Measurements from ENCODE around the gene CEP55. TPM values are rescaled to one million over a fixed set of nuclear protein-coding genes. Genes with fewer than 3 reads are reported as not detected.

CEP55 gene
- total and polyA plus RNA-seq, 10 of the 15 experiments (the other 5 are each of a cell fraction or from before 2014, with no cell fraction given): 14.6 to 83.6 (median 52.0) TPM

DNA sequence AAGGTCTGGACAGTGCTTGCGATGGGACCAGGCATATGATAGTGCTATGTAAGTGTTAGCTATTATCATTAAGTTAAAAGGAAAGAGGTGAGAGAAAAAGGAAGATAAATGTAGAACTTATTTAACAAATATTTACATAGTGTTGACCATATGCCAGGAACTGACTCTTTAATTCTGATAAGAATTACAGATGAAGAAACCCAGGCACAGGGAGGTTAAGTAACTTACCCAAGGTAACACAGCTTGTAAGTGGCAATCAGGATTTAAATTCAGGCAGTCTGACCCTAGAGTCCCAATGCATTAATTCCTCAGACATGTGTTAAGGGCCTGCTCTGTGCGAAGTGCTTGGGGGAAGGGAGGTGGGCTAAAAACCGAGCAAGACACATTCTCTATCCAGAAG, 81.2 kb downstream of the CEP55 start:
- H3K27ac ChIP-seq (ENCODE audit: control insufficient read depth, insufficient read depth): no peak overlapping the region
- no peaks in the 10 kb centered on the region for H3K36me3 ChIP-seq (ENCODE audit: control insufficient read depth in 2 of 2, insufficient read depth in 2 of 2, low read length in 1 of 2)
- H3K27me3 ChIP-seq (replicated peaks in 1 of 2; ENCODE audit: control insufficient read depth in 2 of 2, insufficient read depth in 2 of 2, low read length in 1 of 2): no peaks in the 10 kb centered on the region
- no TSS peak for BruUV-seq (replicated peaks)
- no peaks in the 10 kb centered on the region; the same call in 2 of the 3 replicates for H3K9me3 ChIP-seq (replicated peaks; ENCODE audit: control insufficient read depth, insufficient read depth, low read length)
- TF ChIP-seq MTA2 (IDR thresholded peaks at IDR 0.05; ENCODE audit: low read depth): no peak
- no peak for TF ChIP-seq ETV6 (conservative IDR thresholded peaks at IDR 0.05 in 1 of 2, IDR thresholded peaks at IDR 0.05 in 1 of 2; ENCODE audit: borderline replicate concordance in 1 of 2, low read depth in 1 of 2)
- TF ChIP-seq SMC3 (IDR thresholded peaks at IDR 0.05; ENCODE audit: borderline replicate concordance, low read length): no peak
- TF ChIP-seq TCF12 (IDR thresholded peaks at IDR 0.05; ENCODE audit: low read depth, low read length): no peak
- TF ChIP-seq RCOR1 (conservative IDR thresholded peaks at IDR 0.05; ENCODE audit: low read depth, low read length): no peak
- TF ChIP-seq, protein P1, sequence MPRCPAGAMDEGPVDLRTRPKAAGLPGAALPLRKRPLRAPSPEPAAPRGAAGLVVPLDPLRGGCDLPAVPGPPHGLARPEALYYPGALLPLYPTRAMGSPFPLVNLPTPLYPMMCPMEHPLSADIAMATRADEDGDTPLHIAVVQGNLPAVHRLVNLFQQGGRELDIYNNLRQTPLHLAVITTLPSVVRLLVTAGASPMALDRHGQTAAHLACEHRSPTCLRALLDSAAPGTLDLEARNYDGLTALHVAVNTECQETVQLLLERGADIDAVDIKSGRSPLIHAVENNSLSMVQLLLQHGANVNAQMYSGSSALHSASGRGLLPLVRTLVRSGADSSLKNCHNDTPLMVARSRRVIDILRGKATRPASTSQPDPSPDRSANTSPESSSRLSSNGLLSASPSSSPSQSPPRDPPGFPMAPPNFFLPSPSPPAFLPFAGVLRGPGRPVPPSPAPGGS (IDR thresholded peaks at IDR 0.05; ENCODE audit: borderline replicate concordance, insufficient read depth, low read depth, low read length, poor library complexity, severe bottlenecking): no peak
- no peak for TF ChIP-seq STAT3 (IDR thresholded peaks at IDR 0.05; ENCODE audit: low read depth, low read length)
- TF ChIP-seq TCF3 (IDR thresholded peaks at IDR 0.05; ENCODE audit: borderline replicate concordance, insufficient read depth, low read depth, low read length): no peak
- no peak for TF ChIP-seq SRF (IDR thresholded peaks at IDR 0.05; ENCODE audit: low read depth in 2 of 2, low read length in 2 of 2)
- TF ChIP-seq RBBP5 (conservative IDR thresholded peaks at IDR 0.05): no peak
- TF ChIP-seq IKZF1 (conservative IDR thresholded peaks at IDR 0.05): no peak
- no peak for TF ChIP-seq NR2C2 (IDR thresholded peaks at IDR 0.05; ENCODE audit: borderline replicate concordance, control insufficient read depth, insufficient read length, low read depth)
- TF ChIP-seq CBX5 (IDR thresholded peaks at IDR 0.05; ENCODE audit: low read depth): no peak
- no peak for TF ChIP-seq HCFC1 (IDR thresholded peaks at IDR 0.05; ENCODE audit: low read length)
- TF ChIP-seq YBX1 (IDR thresholded peaks at IDR 0.05): no peak
- no peak for FAIRE-seq
- H3K79me2 ChIP-seq (ENCODE audit: control insufficient read depth, insufficient read depth, low read length): no peaks in the 10 kb centered on the region
- H3K4me1 ChIP-seq (ENCODE audit: control insufficient read depth, insufficient read depth, low read length): no peaks in the 10 kb centered on the region
- H3K4me2 ChIP-seq (ENCODE audit: control insufficient read depth, insufficient read depth): no peak overlapping the region
- ChIA-PET CTCF (interaction anchor here (0.7 to 2.1 kb wide), 2 partner anchors 23 to 344 kb away, joined by 3 to 7 read pairs; no protein-coding TSS in a partner anchor), POLR2A (no interaction called here), RAD21 (ENCODE audit: unreplicated experiment) (interaction anchor here (0.7 kb wide), 1 partner anchor 113 kb away, joined by 3 read pairs; no protein-coding TSS in a partner anchor), SMC1A (ENCODE audit: uncharacterized antibody, unreplicated experiment) (no interaction called here)
- no peak overlapping the region for H3K4me3 ChIP-seq
- no peak for DNase-seq (ENCODE audit: low read depth, low spot score)
- WGBS (ENCODE audit: insufficient coverage, insufficient replicate concordance, low lambda C conversion rate, missing lambda C conversion rate): 47% methylated on average over 3 of the region's 3 CpGs
- in situ Hi-C loops (cut with MboI) (no loop called here), intact Hi-C loops (cut with micrococcal nuclease; ENCODE audit: unreplicated experiment) (no loop called here)
- H2AFZ ChIP-seq (ENCODE audit: control insufficient read depth, low read depth, low read length): no peak overlapping the region
- ATAC-seq: no peak
- no peaks in the 10 kb centered on the region for H4K20me1 ChIP-seq (ENCODE audit: control insufficient read depth, insufficient read depth)
- H3K9ac ChIP-seq (ENCODE audit: control insufficient read depth, insufficient read depth, low read length): no peak overlapping the region

Small RNA genes lying within 50 kb of the gene (small RNA-seq; reads per million reads assigned to genes)
- gene RNA5SP323: not detected

Other genes starting within 250 kb of the CEP55 start
- 0.11 and 0.16 TPM in 2 replicates for gene MYOF, start 14.3 kb upstream of the CEP55 start, total RNA-seq (2014; rRNA removed)
- 0.09 and 0.18 TPM in 2 replicates for gene MYOF, start 14.3 kb upstream of the CEP55 start, total RNA-seq (2014; rRNA removed; fragmentation: Illumina TruSeq; extraction: Trizol)
- 0.44 and 0.45 TPM in 2 replicates for gene MYOF, start 14.3 kb upstream of the CEP55 start, total RNA-seq (2021)
- gene MYOF, start 14.3 kb upstream of the CEP55 start, polyA plus RNA-seq (2011; rRNA removed): 0.04 and 0.15 TPM in 2 replicates
- gene MYOF, start 14.3 kb upstream of the CEP55 start, polyA plus RNA-seq (2014; fragmentation: Illumina TruSeq; extraction: Trizol): 0.11 and 0.19 TPM in 2 replicates
- gene MYOF, start 14.3 kb upstream of the CEP55 start, polyA plus RNA-seq (2014; fragmentation: Nextera tagmentation; extraction: Ambion mirVana): under 1 TPM; 0.02 to 0.13 TPM
- gene MYOF, start 14.3 kb upstream of the CEP55 start, polyA plus RNA-seq (2014; rRNA removed): 0.25 and 0.42 TPM in 2 replicates
- gene MYOF, start 14.3 kb upstream of the CEP55 start, polyA plus RNA-seq (2016; fragmentation: Nextera tagmentation; extraction: Ambion mirVana): under 1 TPM; 0.48 to 0.59 TPM
- not detected in 2 replicates for gene FFAR4, start 70.1 kb downstream of the CEP55 start, total RNA-seq (2014; rRNA removed)
- gene FFAR4, start 70.1 kb downstream of the CEP55 start, total RNA-seq (2014; rRNA removed; fragmentation: Illumina TruSeq; extraction: Trizol): not detected in 2 replicates
- not detected in 2 replicates for gene FFAR4, start 70.1 kb downstream of the CEP55 start, total RNA-seq (2021)
- not detected in 2 replicates for gene FFAR4, start 70.1 kb downstream of the CEP55 start, polyA plus RNA-seq (2011; rRNA removed)
- gene FFAR4, start 70.1 kb downstream of the CEP55 start, polyA plus RNA-seq (2014; fragmentation: Illumina TruSeq; extraction: Trizol): not detected in 2 replicates
- not detected for gene FFAR4, start 70.1 kb downstream of the CEP55 start, polyA plus RNA-seq (2014; fragmentation: Nextera tagmentation; extraction: Ambion mirVana)
- not detected in 2 replicates for gene FFAR4, start 70.1 kb downstream of the CEP55 start, polyA plus RNA-seq (2014; rRNA removed)
- gene FFAR4, start 70.1 kb downstream of the CEP55 start, polyA plus RNA-seq (2016; fragmentation: Nextera tagmentation; extraction: Ambion mirVana): not detected
- gene RBP4, start 104.6 kb downstream of the CEP55 start, total RNA-seq (2014; rRNA removed): not detected in 2 replicates
- not detected in 2 replicates for gene RBP4, start 104.6 kb downstream of the CEP55 start, total RNA-seq (2014; rRNA removed; fragmentation: Illumina TruSeq; extraction: Trizol)
- 1.2 and 2.0 TPM in 2 replicates for gene RBP4, start 104.6 kb downstream of the CEP55 start, total RNA-seq (2021)
- gene RBP4, start 104.6 kb downstream of the CEP55 start, polyA plus RNA-seq (2011; rRNA removed): not detected in 2 replicates
- gene RBP4, start 104.6 kb downstream of the CEP55 start, polyA plus RNA-seq (2014; fragmentation: Illumina TruSeq; extraction: Trizol): not detected in 2 replicates
- not detected for gene RBP4, start 104.6 kb downstream of the CEP55 start, polyA plus RNA-seq (2014; fragmentation: Nextera tagmentation; extraction: Ambion mirVana)
- gene RBP4, start 104.6 kb downstream of the CEP55 start, polyA plus RNA-seq (2014; rRNA removed): not detected in 2 replicates
- gene RBP4, start 104.6 kb downstream of the CEP55 start, polyA plus RNA-seq (2016; fragmentation: Nextera tagmentation; extraction: Ambion mirVana): not detected
- gene PDE6C, start 115.9 kb downstream of the CEP55 start, total RNA-seq (2014; rRNA removed): not detected in 2 replicates
- gene PDE6C, start 115.9 kb downstream of the CEP55 start, total RNA-seq (2014; rRNA removed; fragmentation: Illumina TruSeq; extraction: Trizol): not detected in 2 replicates
- not detected in 2 replicates for gene PDE6C, start 115.9 kb downstream of the CEP55 start, total RNA-seq (2021)
- gene PDE6C, start 115.9 kb downstream of the CEP55 start, polyA plus RNA-seq (2011; rRNA removed): not detected in 2 replicates
- not detected in 2 replicates for gene PDE6C, start 115.9 kb downstream of the CEP55 start, polyA plus RNA-seq (2014; fragmentation: Illumina TruSeq; extraction: Trizol)
- not detected for gene PDE6C, start 115.9 kb downstream of the CEP55 start, polyA plus RNA-seq (2014; fragmentation: Nextera tagmentation; extraction: Ambion mirVana)
- not detected in 2 replicates for gene PDE6C, start 115.9 kb downstream of the CEP55 start, polyA plus RNA-seq (2014; rRNA removed)
- not detected for gene PDE6C, start 115.9 kb downstream of the CEP55 start, polyA plus RNA-seq (2016; fragmentation: Nextera tagmentation; extraction: Ambion mirVana)
- 8.5 and 8.9 TPM in 2 replicates for gene FRA10AC1, start 206.0 kb downstream of the CEP55 start, total RNA-seq (2014; rRNA removed)
- gene FRA10AC1, start 206.0 kb downstream of the CEP55 start, total RNA-seq (2014; rRNA removed; fragmentation: Illumina TruSeq; extraction: Trizol): 9.8 and 11.0 TPM in 2 replicates
- gene FRA10AC1, start 206.0 kb downstream of the CEP55 start, total RNA-seq (2021): 7.3 and 9.7 TPM in 2 replicates
- 18.1 and 33.3 TPM in 2 replicates for gene FRA10AC1, start 206.0 kb downstream of the CEP55 start, polyA plus RNA-seq (2011; rRNA removed)
- gene FRA10AC1, start 206.0 kb downstream of the CEP55 start, polyA plus RNA-seq (2014; fragmentation: Illumina TruSeq; extraction: Trizol): 13.3 and 20.6 TPM in 2 replicates
- gene FRA10AC1, start 206.0 kb downstream of the CEP55 start, polyA plus RNA-seq (2014; fragmentation: Nextera tagmentation; extraction: Ambion mirVana): 10 to 100 TPM in 1 of 2 experiments, 1 to 10 TPM in 1; 5.3 to 10.8 TPM
- gene FRA10AC1, start 206.0 kb downstream of the CEP55 start, polyA plus RNA-seq (2014; rRNA removed): 6.6 and 10.0 TPM in 2 replicates
- gene FRA10AC1, start 206.0 kb downstream of the CEP55 start, polyA plus RNA-seq (2016; fragmentation: Nextera tagmentation; extraction: Ambion mirVana): 10 to 100 TPM in 1 of 2 experiments, 1 to 10 TPM in 1; 9.8 to 11.0 TPM

Measured in GM12878 (cell line).